DND-41 (cell line): ENCODE results near the gene CCDC157.
A peak's percentile ranks its signal among the peaks of the same experiment; 100 is the strongest.

Experiments used
- ATAC-seq: fragments of 200-7000 bp; cut with Tn5 transposase; 3 replicates; pipeline ENCODE4 v1.9.1; 2021; ENCODE audit warnings: low read depth; ENCODE audit not compliant: insufficient read depth
- DNase-seq: peaks from one replicate; pipeline ENCODE4 v3.0.0-alpha.2; 2020
- H2AFZ ChIP-seq: 2 replicates; pipeline ENCODE4 v1.6.0; 2012; ENCODE audit warnings: low read depth, low read length
- H3K27ac ChIP-seq: 2 replicates; pipeline ENCODE4 v1.5.1; 2012; ENCODE audit warnings: low read length, inconsistent platforms
- H3K27me3 ChIP-seq: fragments of 200-600 bp; sonication (generic); 2 replicates; pipeline ENCODE4 v1.6.0; 2012; ENCODE audit warnings: low read length, mild to moderate bottlenecking, inconsistent platforms; ENCODE audit not compliant: insufficient read depth, poor library complexity
- H3K36me3 ChIP-seq: 2 replicates; pipeline ENCODE4 v1.5.1; 2012; ENCODE audit warnings: low read length, inconsistent platforms; ENCODE audit not compliant: insufficient read depth
- H3K4me1 ChIP-seq: 2 replicates; pipeline ENCODE4 v1.5.1; 2012; ENCODE audit warnings: mild to moderate bottlenecking, low read length; ENCODE audit not compliant: insufficient read depth
- H3K4me2 ChIP-seq: 2 replicates; pipeline ENCODE4 v1.6.0; 2012; ENCODE audit warnings: mild to moderate bottlenecking, moderate library complexity, low read length, inconsistent platforms; ENCODE audit not compliant: insufficient read depth
- H3K4me3 ChIP-seq, 2 experiments: fragments of 200-600 bp in 1 of 2; shearing (Covaris generic) in 1 of 2; 2 replicates each; pipeline ENCODE4 v1.5.1; 2012 to 2016; ENCODE audit warnings: inconsistent platforms in 2 of 2, low read length in 2 of 2, mild to moderate bottlenecking in 2 of 2, low read depth in 1 of 2, moderate library complexity in 1 of 2
- H3K79me2 ChIP-seq: 2 replicates; pipeline ENCODE4 v1.6.0; 2012; ENCODE audit warnings: low read length, inconsistent platforms; ENCODE audit not compliant: insufficient read depth
- H3K9ac ChIP-seq: 2 replicates; pipeline ENCODE4 v1.6.0; 2012; ENCODE audit warnings: low read depth, mild to moderate bottlenecking, inconsistent platforms, low read length, moderate library complexity
- H3K9me3 ChIP-seq: 2 replicates; pipeline ENCODE4 v1.5.1; 2012; ENCODE audit warnings: low read length, moderate library complexity, mild to moderate bottlenecking, inconsistent platforms; ENCODE audit not compliant: insufficient read depth, severe bottlenecking
- H4K20me1 ChIP-seq: 2 replicates; pipeline ENCODE4 v1.6.0; 2012; ENCODE audit warnings: low read length; ENCODE audit not compliant: insufficient read depth
- CTCF ChIP-seq: IDR thresholded peaks from 2 replicates; pipeline ENCODE4 v1.5.1; 2012; ENCODE audit warnings: borderline replicate concordance, low read length, moderate library complexity, mild to moderate bottlenecking; ENCODE audit not compliant: poor library complexity, severe bottlenecking; ENCODE audit errors: extremely low read depth
- EZH2 ChIP-seq: IDR thresholded peaks from 3 replicates; pipeline ENCODE4 v1.6.1; 2012; ENCODE audit warnings: borderline replicate concordance, low read depth, mild to moderate bottlenecking, moderate library complexity, low read length, inconsistent platforms; ENCODE audit not compliant: severe bottlenecking

The CCDC157 gene

GRCh38 chr22:30361916-30362650 lies 5.3 kb downstream of the CCDC157 start:
- H3K4me1 ChIP-seq: peaks cover 16% of the 10 kb centered on the region
- H3K27me3 ChIP-seq: no peaks in the 10 kb centered on the region
- no peak for DNase-seq
- peak; percentile 62; the same call in 1 of the 3 replicates for ATAC-seq
- H2AFZ ChIP-seq: no peak overlapping the region
- no peaks in the 10 kb centered on the region for H3K36me3 ChIP-seq
- H3K4me2 ChIP-seq: no peak overlapping the region
- H3K79me2 ChIP-seq: no peaks in the 10 kb centered on the region
- H3K4me3 ChIP-seq: no peak overlapping the region
- no peaks in the 10 kb centered on the region for H3K9me3 ChIP-seq
- H4K20me1 ChIP-seq: no peaks in the 10 kb centered on the region
- H3K9ac ChIP-seq: no peak overlapping the region
- H3K27ac ChIP-seq: no peak overlapping the region
- TF ChIP-seq EZH2 (no peak), CTCF (no peak)

GRCh38 chr22:30362651-30363281 lies 6.0 kb downstream of the CCDC157 start:
- Histone ChIP-seq H3K27ac (no peak overlapping the region; the same call in 1 of the 2 replicates), H2AFZ (no peak overlapping the region), H3K4me1 (peaks cover 9% of the 10 kb centered on the region; the same call in 1 of the 2 replicates), H3K9ac (no peak overlapping the region), H3K4me3 (no peak overlapping the region), H3K36me3 (no peaks in the 10 kb centered on the region), H4K20me1 (no peaks in the 10 kb centered on the region), H3K79me2 (no peaks in the 10 kb centered on the region), H3K4me2 (no peak overlapping the region), H3K9me3 (no peaks in the 10 kb centered on the region), H3K27me3 (no peaks in the 10 kb centered on the region)
- ATAC-seq: peak; percentile 30
- DNase-seq: no peak
- TF ChIP-seq CTCF (no peak), EZH2 (no peak)

- H4K20me1 ChIP-seq: 0 out of 2 replicates have a peak, but pooled peaks cover 1% of the 10 kb centered on the region
- ATAC-seq (no peak), DNase-seq (no peak)
- H3K36me3 ChIP-seq: no peaks in the 10 kb centered on the region
- H3K4me2 ChIP-seq: no peak overlapping the region
- peaks cover 5% of the 10 kb centered on the region; the same call in 1 of the 2 replicates for H3K4me1 ChIP-seq
- H3K9me3 ChIP-seq: no peaks in the 10 kb centered on the region
- no peak overlapping the region for H3K9ac ChIP-seq
- no peaks in the 10 kb centered on the region for H3K27me3 ChIP-seq
- no peaks in the 10 kb centered on the region for H3K79me2 ChIP-seq
- no peak for TF ChIP-seq EZH2
- TF ChIP-seq CTCF: no peak
- H3K4me3 ChIP-seq: no peak overlapping the region
- H3K27ac ChIP-seq: no peak overlapping the region
- no peak overlapping the region for H2AFZ ChIP-seq
Observed at GRCh38 chr22:30365891-30366290, 9.1 kb downstream of the CCDC157 start.
